ENCODE results near the gene RAI1.

Gene RAI1

GRCh38 chr17:17744116-17744515 lies 62.9 kb downstream of the RAI1 start:
- H3K4me1 ChIP-seq (ENCODE audit: control insufficient read depth, insufficient read depth, low read length) = peaks cover 54% of the 10 kb centered on the region
- no peak overlapping the region for H3K4me2 ChIP-seq (ENCODE audit: low read length)
- H3K9me3 ChIP-seq (replicated peaks; ENCODE audit: low read length) = no peaks in the 10 kb centered on the region
- H3K27me3 ChIP-seq (ENCODE audit: control insufficient read depth, insufficient read depth, low read length) = no peaks in the 10 kb centered on the region
- no peak overlapping the region for H3K4me3 ChIP-seq (ENCODE audit: low read length)
- H3K9ac ChIP-seq (ENCODE audit: low read depth, low read length) = no peak overlapping the region
- H3K36me3 ChIP-seq (ENCODE audit: insufficient read depth, low read length) = no peaks in the 10 kb centered on the region

- Histone ChIP-seq H3K4me3 (ENCODE audit: low read length) (no peak overlapping the region), H3K36me3 (ENCODE audit: insufficient read depth, low read length) (no peaks in the 10 kb centered on the region), H3K9me3 (replicated peaks; ENCODE audit: low read length) (no peaks in the 10 kb centered on the region), H3K4me1 (ENCODE audit: control insufficient read depth, insufficient read depth, low read length) (peaks cover 39% of the 10 kb centered on the region), H3K9ac (ENCODE audit: low read depth, low read length) (peak overlapping the region; percentile 11), H3K27me3 (ENCODE audit: control insufficient read depth, insufficient read depth, low read length) (no peaks in the 10 kb centered on the region), H3K4me2 (ENCODE audit: low read length) (peak overlapping the region; percentile 41)
Measured at GRCh38 chr17:17745476-17746455, 64.5 kb downstream of the RAI1 start.

- H3K4me1 ChIP-seq (ENCODE audit: control insufficient read depth, insufficient read depth, low read length) = peaks cover 40% of the 10 kb centered on the region
Measured at GRCh38 chr17:17748179-17748578, 66.9 kb downstream of the RAI1 start.

GRCh38 chr17:17748604-17749003 lies 67.3 kb downstream of the RAI1 start:
- H3K27me3 ChIP-seq (ENCODE audit: control insufficient read depth, insufficient read depth, low read length) = no peaks in the 10 kb centered on the region
- peaks cover 45% of the 10 kb centered on the region for H3K4me1 ChIP-seq (ENCODE audit: control insufficient read depth, insufficient read depth, low read length)
- no peak overlapping the region for H3K4me3 ChIP-seq (ENCODE audit: low read length)
- H3K4me2 ChIP-seq (ENCODE audit: low read length) = no peak overlapping the region
- no peaks in the 10 kb centered on the region for H3K36me3 ChIP-seq (ENCODE audit: insufficient read depth, low read length)
- no peak overlapping the region for H3K9ac ChIP-seq (ENCODE audit: low read depth, low read length)
- H3K9me3 ChIP-seq (replicated peaks; ENCODE audit: low read length) = no peaks in the 10 kb centered on the region

More at GRCh38 chr17:17748179-17748578, 66.9 kb downstream of the RAI1 start:
- no peak overlapping the region for H3K9ac ChIP-seq (ENCODE audit: low read depth, low read length)
- H3K36me3 ChIP-seq (ENCODE audit: insufficient read depth, low read length) = no peaks in the 10 kb centered on the region
- H3K27me3 ChIP-seq (ENCODE audit: control insufficient read depth, insufficient read depth, low read length) = no peaks in the 10 kb centered on the region
- H3K4me3 ChIP-seq (ENCODE audit: low read length) = no peak overlapping the region
- H3K9me3 ChIP-seq (replicated peaks; ENCODE audit: low read length) = no peaks in the 10 kb centered on the region
- no peak overlapping the region for H3K4me2 ChIP-seq (ENCODE audit: low read length)

GRCh38 chr17:17749025-17749772 lies 67.9 kb downstream of the RAI1 start:
- no peaks in the 10 kb centered on the region for H3K36me3 ChIP-seq (ENCODE audit: insufficient read depth, low read length)
- H3K9me3 ChIP-seq (replicated peaks; ENCODE audit: low read length) = no peaks in the 10 kb centered on the region
- peaks cover 47% of the 10 kb centered on the region for H3K4me1 ChIP-seq (ENCODE audit: control insufficient read depth, insufficient read depth, low read length)
- no peaks in the 10 kb centered on the region for H3K27me3 ChIP-seq (ENCODE audit: control insufficient read depth, insufficient read depth, low read length)
- no peak overlapping the region for H3K4me3 ChIP-seq (ENCODE audit: low read length)
- no peak overlapping the region for H3K4me2 ChIP-seq (ENCODE audit: low read length)
- no peak overlapping the region for H3K9ac ChIP-seq (ENCODE audit: low read depth, low read length)

GRCh38 chr17:17749921-17750320 lies 68.7 kb downstream of the RAI1 start:
- Histone ChIP-seq H3K4me2 (ENCODE audit: low read length) (no peak overlapping the region), H3K4me1 (ENCODE audit: control insufficient read depth, insufficient read depth, low read length) (peaks cover 47% of the 10 kb centered on the region), H3K9me3 (replicated peaks; ENCODE audit: low read length) (no peaks in the 10 kb centered on the region), H3K4me3 (ENCODE audit: low read length) (no peak overlapping the region), H3K9ac (ENCODE audit: low read depth, low read length) (no peak overlapping the region), H3K27me3 (ENCODE audit: control insufficient read depth, insufficient read depth, low read length) (no peaks in the 10 kb centered on the region), H3K36me3 (ENCODE audit: insufficient read depth, low read length) (no peaks in the 10 kb centered on the region)

GRCh38 chr17:17750881-17751280 lies 69.6 kb downstream of the RAI1 start:
- Histone ChIP-seq H3K9me3 (replicated peaks; ENCODE audit: low read length) (no peaks in the 10 kb centered on the region), H3K4me1 (ENCODE audit: control insufficient read depth, insufficient read depth, low read length) (peaks cover 44% of the 10 kb centered on the region), H3K4me2 (ENCODE audit: low read length) (no peak overlapping the region), H3K27me3 (ENCODE audit: control insufficient read depth, insufficient read depth, low read length) (no peaks in the 10 kb centered on the region), H3K36me3 (ENCODE audit: insufficient read depth, low read length) (no peaks in the 10 kb centered on the region), H3K9ac (ENCODE audit: low read depth, low read length) (no peak overlapping the region), H3K4me3 (ENCODE audit: low read length) (no peak overlapping the region)

GRCh38 chr17:17751489-17752088 lies 70.3 kb downstream of the RAI1 start:
- Histone ChIP-seq H3K4me3 (ENCODE audit: low read length) (peak overlapping the region; percentile 69), H3K36me3 (ENCODE audit: insufficient read depth, low read length) (no peaks in the 10 kb centered on the region), H3K27me3 (ENCODE audit: control insufficient read depth, insufficient read depth, low read length) (no peaks in the 10 kb centered on the region), H3K4me1 (ENCODE audit: control insufficient read depth, insufficient read depth, low read length) (peaks cover 38% of the 10 kb centered on the region), H3K4me2 (ENCODE audit: low read length) (peak overlapping the region; percentile 88), H3K9ac (ENCODE audit: low read depth, low read length) (peak overlapping the region; percentile 73), H3K9me3 (replicated peaks; ENCODE audit: low read length) (no peaks in the 10 kb centered on the region)

- Histone ChIP-seq H3K4me2 (ENCODE audit: low read length) (peak overlapping the region; percentile 89), H3K36me3 (ENCODE audit: insufficient read depth, low read length) (no peaks in the 10 kb centered on the region), H3K4me1 (ENCODE audit: control insufficient read depth, insufficient read depth, low read length) (peaks cover 32% of the 10 kb centered on the region), H3K9ac (ENCODE audit: low read depth, low read length) (peak overlapping the region; percentile 80), H3K9me3 (replicated peaks; ENCODE audit: low read length) (no peaks in the 10 kb centered on the region), H3K27me3 (ENCODE audit: control insufficient read depth, insufficient read depth, low read length) (no peaks in the 10 kb centered on the region), H3K4me3 (ENCODE audit: low read length) (peak overlapping the region; percentile 78)
Measured at GRCh38 chr17:17752089-17752820, 71.0 kb downstream of the RAI1 start.

- Histone ChIP-seq H3K27me3 (ENCODE audit: control insufficient read depth, insufficient read depth, low read length) (no peaks in the 10 kb centered on the region), H3K4me1 (ENCODE audit: control insufficient read depth, insufficient read depth, low read length) (peaks cover 29% of the 10 kb centered on the region), H3K9me3 (replicated peaks; ENCODE audit: low read length) (no peaks in the 10 kb centered on the region), H3K9ac (ENCODE audit: low read depth, low read length) (peak overlapping the region; percentile 80), H3K36me3 (ENCODE audit: insufficient read depth, low read length) (no peaks in the 10 kb centered on the region), H3K4me3 (ENCODE audit: low read length) (peak overlapping the region; percentile 78), H3K4me2 (ENCODE audit: low read length) (peak overlapping the region; percentile 89)
Measured at GRCh38 chr17:17752821-17753321, 71.6 kb downstream of the RAI1 start.

Measured in skeletal muscle satellite cell (primary cell).